SK-N-SH treated with all-trans-retinoic acid at 6 μM for 48 hours (cell line): ENCODE results near the gene ENO2.
A peak's percentile ranks its signal among the peaks of the same experiment; 100 is the strongest.

Experiments
- ATAC-seq: fragments of 200-7000 bp; cut with Tn5 transposase; 3 replicates; pipeline ENCODE4 v1.9.1; 2020; ENCODE audit warnings: mild to moderate bottlenecking, moderate library complexity
- ARNTL ChIP-seq: fragments of 450-650 bp; formaldehyde crosslinking; IDR thresholded peaks from 2 replicates; pipeline ENCODE4 v1.5.0; 2020; ENCODE audit warnings: low read depth, mild to moderate bottlenecking, moderate library complexity, borderline replicate concordance
- BACH2 ChIP-seq: fragments of 250-450 bp; sonication (Bioruptor Pico); IDR thresholded peaks from 2 replicates; pipeline ENCODE4 v1.9.0; 2021; ENCODE audit warnings: mild to moderate bottlenecking, borderline replicate concordance
- CSDC2 ChIP-seq: fragments of 250-450 bp; sonication (Bioruptor Pico); IDR thresholded peaks from 2 replicates; pipeline ENCODE4 v1.5.0; 2020; ENCODE audit warnings: mild to moderate bottlenecking, moderate library complexity
- ESRRG ChIP-seq: fragments of 250-450 bp; sonication (Bioruptor Pico); IDR thresholded peaks from 2 replicates; pipeline ENCODE4 v1.6.1; 2021; ENCODE audit warnings: mild to moderate bottlenecking
- GLIS3 ChIP-seq: fragments of 250-450 bp; sonication (Bioruptor Pico); IDR thresholded peaks from 2 replicates; pipeline ENCODE4 v1.5.0; 2020; ENCODE audit warnings: mild to moderate bottlenecking, moderate library complexity
- PPARA ChIP-seq: fragments of 250-450 bp; sonication (Bioruptor Pico); IDR thresholded peaks from 2 replicates; pipeline ENCODE4 v1.5.0; 2020; ENCODE audit warnings: mild to moderate bottlenecking, borderline replicate concordance
- SNAI2 ChIP-seq: fragments of 250-450 bp; sonication (Bioruptor Pico); IDR thresholded peaks from 2 replicates; pipeline ENCODE4 v1.5.0; 2020; ENCODE audit warnings: mild to moderate bottlenecking, moderate library complexity
- TCF4 ChIP-seq: fragments of 250-450 bp; sonication (Bioruptor Pico); IDR thresholded peaks from 2 replicates; pipeline ENCODE4 v1.8.0; 2021; ENCODE audit warnings: mild to moderate bottlenecking, moderate library complexity, borderline replicate concordance
- ZC3H10 ChIP-seq: fragments of 250-450 bp; sonication (Bioruptor Pico); IDR thresholded peaks from 2 replicates; pipeline ENCODE4 v1.5.1; 2021; ENCODE audit warnings: mild to moderate bottlenecking, moderate library complexity
- ZFP30 ChIP-seq: fragments of 450-650 bp; formaldehyde crosslinking; IDR thresholded peaks from 2 replicates; pipeline ENCODE4 v1.5.0; 2022; ENCODE audit warnings: mild to moderate bottlenecking, moderate library complexity
- ZNF565 ChIP-seq: fragments of 450-650 bp; formaldehyde crosslinking; conservative IDR thresholded peaks from 2 replicates; pipeline ENCODE4 v1.5.0; 2020; ENCODE audit warnings: low read depth, mild to moderate bottlenecking, moderate library complexity
- ZNF70 ChIP-seq: fragments of 450-650 bp; formaldehyde crosslinking; IDR thresholded peaks from 2 replicates; pipeline ENCODE4 v1.5.0; 2020; ENCODE audit warnings: mild to moderate bottlenecking, moderate library complexity
- ZNF8 ChIP-seq: fragments of 450-650 bp; formaldehyde crosslinking; IDR thresholded peaks from 2 replicates; pipeline ENCODE4 v1.5.0; 2020; ENCODE audit warnings: mild to moderate bottlenecking, moderate library complexity
- TF ChIP-seq, protein P1 (sequence below): fragments of 250-450 bp; sonication (Bioruptor Pico); IDR thresholded peaks from 2 replicates; pipeline ENCODE4 v1.5.0; 2020; ENCODE audit warnings: mild to moderate bottlenecking, moderate library complexity
- TF ChIP-seq, protein P2 (sequence below): fragments of 250-450 bp; sonication (Bioruptor Pico); IDR thresholded peaks from 2 replicates; pipeline ENCODE4 v1.8.0; 2020; ENCODE audit warnings: mild to moderate bottlenecking, moderate library complexity, borderline replicate concordance
- TF ChIP-seq, protein P3 (sequence below): fragments of 250-450 bp; sonication (Bioruptor Pico); IDR thresholded peaks from 2 replicates; pipeline ENCODE4 v1.5.1; 2021; ENCODE audit warnings: mild to moderate bottlenecking, moderate library complexity
- TF ChIP-seq, protein P4 (sequence below): fragments of 250-450 bp; sonication (Bioruptor Pico); IDR thresholded peaks from 2 replicates; pipeline ENCODE4 v1.5.1; 2020; ENCODE audit warnings: low read depth, mild to moderate bottlenecking, moderate library complexity
- TF ChIP-seq, protein P5 (sequence below): fragments of 250-450 bp; sonication (Bioruptor Pico); IDR thresholded peaks from 2 replicates; pipeline ENCODE4 v1.8.0; 2021; ENCODE audit warnings: low read depth, mild to moderate bottlenecking, moderate library complexity, borderline replicate concordance

Gene ENO2

DNA sequence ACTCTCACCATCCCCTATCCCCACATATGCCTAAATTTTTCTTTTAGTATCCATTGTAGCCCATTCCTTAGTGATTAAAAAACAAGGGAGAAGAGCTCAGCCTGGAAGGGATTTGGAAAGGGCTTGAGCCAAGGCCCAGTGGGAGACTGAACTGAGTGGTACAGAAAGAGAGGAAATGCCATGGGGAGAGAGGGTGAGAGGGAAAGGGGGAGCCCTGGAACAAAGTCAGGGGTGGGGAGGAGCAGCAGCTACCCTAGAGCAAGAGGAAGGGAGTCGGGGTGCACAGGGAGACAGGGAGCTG, 10.8 kb downstream of the ENO2 start:
- ATAC-seq, result no peak; the same call in 1 of the 3 replicates
- TF ChIP-seq CSDC2 (CRISPR knock-in tag) (no peak), ZC3H10 (CRISPR knock-in tag) (no peak), ESRRG (CRISPR knock-in tag) (no peak), ZNF565 (no peak), ARNTL (CRISPR knock-in tag) (no peak), ZFP30 (no peak), PPARA (CRISPR knock-in tag) (no peak), ZNF8 (CRISPR knock-in tag) (no peak), SNAI2 (CRISPR knock-in tag) (no peak), ZNF70 (CRISPR knock-in tag) (no peak), GLIS3 (no peak), TCF4 (CRISPR knock-in tag) (no peak), BACH2 (CRISPR knock-in tag) (no peak)
- TF ChIP-seq, protein P1, sequence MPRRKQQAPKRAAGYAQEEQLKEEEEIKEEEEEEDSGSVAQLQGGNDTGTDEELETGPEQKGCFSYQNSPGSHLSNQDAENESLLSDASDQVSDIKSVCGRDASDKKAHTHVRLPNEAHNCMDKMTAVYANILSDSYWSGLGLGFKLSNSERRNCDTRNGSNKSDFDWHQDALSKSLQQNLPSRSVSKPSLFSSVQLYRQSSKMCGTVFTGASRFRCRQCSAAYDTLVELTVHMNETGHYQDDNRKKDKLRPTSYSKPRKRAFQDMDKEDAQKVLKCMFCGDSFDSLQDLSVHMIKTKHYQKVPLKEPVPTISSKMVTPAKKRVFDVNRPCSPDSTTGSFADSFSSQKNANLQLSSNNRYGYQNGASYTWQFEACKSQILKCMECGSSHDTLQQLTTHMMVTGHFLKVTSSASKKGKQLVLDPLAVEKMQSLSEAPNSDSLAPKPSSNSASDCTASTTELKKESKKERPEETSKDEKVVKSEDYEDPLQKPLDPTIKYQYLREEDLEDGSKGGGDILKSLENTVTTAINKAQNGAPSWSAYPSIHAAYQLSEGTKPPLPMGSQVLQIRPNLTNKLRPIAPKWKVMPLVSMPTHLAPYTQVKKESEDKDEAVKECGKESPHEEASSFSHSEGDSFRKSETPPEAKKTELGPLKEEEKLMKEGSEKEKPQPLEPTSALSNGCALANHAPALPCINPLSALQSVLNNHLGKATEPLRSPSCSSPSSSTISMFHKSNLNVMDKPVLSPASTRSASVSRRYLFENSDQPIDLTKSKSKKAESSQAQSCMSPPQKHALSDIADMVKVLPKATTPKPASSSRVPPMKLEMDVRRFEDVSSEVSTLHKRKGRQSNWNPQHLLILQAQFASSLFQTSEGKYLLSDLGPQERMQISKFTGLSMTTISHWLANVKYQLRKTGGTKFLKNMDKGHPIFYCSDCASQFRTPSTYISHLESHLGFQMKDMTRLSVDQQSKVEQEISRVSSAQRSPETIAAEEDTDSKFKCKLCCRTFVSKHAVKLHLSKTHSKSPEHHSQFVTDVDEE (CRISPR knock-in tag), result no peak
- TF ChIP-seq, protein P2, sequence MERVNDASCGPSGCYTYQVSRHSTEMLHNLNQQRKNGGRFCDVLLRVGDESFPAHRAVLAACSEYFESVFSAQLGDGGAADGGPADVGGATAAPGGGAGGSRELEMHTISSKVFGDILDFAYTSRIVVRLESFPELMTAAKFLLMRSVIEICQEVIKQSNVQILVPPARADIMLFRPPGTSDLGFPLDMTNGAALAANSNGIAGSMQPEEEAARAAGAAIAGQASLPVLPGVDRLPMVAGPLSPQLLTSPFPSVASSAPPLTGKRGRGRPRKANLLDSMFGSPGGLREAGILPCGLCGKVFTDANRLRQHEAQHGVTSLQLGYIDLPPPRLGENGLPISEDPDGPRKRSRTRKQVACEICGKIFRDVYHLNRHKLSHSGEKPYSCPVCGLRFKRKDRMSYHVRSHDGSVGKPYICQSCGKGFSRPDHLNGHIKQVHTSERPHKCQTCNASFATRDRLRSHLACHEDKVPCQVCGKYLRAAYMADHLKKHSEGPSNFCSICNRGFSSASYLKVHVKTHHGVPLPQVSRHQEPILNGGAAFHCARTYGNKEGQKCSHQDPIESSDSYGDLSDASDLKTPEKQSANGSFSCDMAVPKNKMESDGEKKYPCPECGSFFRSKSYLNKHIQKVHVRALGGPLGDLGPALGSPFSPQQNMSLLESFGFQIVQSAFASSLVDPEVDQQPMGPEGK (CRISPR knock-in tag), result no peak
- TF ChIP-seq, protein P3, sequence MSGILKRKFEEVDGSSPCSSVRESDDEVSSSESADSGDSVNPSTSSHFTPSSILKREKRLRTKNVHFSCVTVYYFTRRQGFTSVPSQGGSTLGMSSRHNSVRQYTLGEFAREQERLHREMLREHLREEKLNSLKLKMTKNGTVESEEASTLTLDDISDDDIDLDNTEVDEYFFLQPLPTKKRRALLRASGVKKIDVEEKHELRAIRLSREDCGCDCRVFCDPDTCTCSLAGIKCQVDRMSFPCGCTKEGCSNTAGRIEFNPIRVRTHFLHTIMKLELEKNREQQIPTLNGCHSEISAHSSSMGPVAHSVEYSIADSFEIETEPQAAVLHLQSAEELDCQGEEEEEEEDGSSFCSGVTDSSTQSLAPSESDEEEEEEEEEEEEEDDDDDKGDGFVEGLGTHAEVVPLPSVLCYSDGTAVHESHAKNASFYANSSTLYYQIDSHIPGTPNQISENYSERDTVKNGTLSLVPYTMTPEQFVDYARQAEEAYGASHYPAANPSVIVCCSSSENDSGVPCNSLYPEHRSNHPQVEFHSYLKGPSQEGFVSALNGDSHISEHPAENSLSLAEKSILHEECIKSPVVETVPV, result no peak
- TF ChIP-seq, protein P4, sequence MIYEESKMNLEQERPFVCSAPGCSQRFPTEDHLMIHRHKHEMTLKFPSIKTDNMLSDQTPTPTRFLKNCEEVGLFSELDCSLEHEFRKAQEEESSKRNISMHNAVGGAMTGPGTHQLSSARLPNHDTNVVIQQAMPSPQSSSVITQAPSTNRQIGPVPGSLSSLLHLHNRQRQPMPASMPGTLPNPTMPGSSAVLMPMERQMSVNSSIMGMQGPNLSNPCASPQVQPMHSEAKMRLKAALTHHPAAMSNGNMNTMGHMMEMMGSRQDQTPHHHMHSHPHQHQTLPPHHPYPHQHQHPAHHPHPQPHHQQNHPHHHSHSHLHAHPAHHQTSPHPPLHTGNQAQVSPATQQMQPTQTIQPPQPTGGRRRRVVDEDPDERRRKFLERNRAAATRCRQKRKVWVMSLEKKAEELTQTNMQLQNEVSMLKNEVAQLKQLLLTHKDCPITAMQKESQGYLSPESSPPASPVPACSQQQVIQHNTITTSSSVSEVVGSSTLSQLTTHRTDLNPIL (CRISPR knock-in tag), result no peak

DNA sequence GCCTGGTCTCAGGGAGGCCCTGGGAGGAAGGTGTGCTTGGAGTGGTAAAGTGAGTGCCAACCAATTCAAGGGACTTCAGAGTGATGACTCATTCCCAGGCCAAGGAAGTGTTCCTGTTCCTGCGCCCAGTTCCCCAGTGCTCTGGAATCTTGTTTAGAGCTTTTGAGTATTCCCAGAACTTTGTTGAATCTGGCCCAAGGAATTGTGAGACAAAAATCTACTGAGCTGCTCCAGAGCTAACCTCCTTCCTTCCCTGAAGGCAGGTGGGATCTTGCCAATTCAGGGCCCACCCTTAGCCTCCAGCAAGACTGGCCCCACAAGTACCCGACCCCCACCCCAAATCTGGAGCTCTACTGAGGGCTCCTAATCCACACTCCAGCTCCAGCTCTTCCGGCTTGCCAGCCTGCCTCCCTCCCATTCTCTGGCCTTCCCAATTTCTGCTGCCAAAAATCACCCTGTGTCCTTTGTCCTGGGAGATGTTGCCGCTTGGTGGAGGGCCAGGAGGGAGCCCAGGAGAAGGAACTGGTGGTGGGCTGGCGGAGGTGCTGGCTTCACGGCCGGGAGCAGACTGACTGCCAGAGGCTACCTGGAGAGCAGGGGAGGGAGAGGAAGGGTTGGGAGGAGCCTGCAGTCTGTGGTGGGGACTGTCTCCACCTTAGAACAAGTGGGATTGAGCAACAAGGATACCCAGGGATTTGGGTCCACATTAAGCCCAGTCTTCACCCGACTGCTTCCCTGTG, 11.3 kb downstream of the ENO2 start:
- peak; percentile 74 for ATAC-seq
- TF ChIP-seq ZNF565 (no peak), ZFP30 (0 out of 2 replicates have a peak, but pooled peaks have one; percentile 38)

DNA sequence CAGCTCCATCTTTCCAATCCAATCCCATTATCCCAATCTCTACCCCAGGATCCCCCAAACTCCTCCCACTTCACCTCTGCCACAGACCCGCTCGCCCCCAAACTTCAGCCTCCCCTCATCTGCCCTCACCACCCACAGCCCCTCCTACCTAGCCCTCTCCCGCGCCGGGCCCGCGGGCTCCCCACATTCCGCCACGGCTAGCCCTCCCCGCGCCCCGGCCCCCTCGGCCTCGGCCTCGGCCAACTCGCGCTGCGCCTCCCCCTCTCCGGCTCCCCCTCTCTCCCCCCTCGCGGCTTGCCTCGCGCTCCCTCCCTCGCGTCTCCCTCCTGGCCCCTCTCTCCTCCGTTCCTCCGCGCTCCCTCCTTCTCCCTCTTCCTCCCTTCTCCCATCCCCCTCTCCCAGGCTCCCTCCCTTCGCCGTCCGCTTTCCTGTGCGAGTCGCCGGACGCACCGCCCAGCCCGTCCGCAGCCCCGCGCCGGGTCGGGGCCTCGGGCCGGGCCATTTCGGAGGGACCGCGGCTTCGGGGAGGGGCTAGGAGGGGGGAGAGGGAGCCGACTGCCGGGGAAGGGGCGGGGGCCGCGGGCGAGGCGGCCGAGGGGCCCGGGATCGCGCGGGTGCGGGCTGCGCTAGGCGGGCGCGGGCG, 13.1 kb downstream of the ENO2 start, which contains the start of gene ATN1:
TSS of gene ATN1 (plus strand) at position 581 of the 643 bp plus-strand sequence. CDS start 6,043 bp downstream, outside the sequence.
- ATAC-seq, result peak; percentile 15
- TF ChIP-seq, protein P5, sequence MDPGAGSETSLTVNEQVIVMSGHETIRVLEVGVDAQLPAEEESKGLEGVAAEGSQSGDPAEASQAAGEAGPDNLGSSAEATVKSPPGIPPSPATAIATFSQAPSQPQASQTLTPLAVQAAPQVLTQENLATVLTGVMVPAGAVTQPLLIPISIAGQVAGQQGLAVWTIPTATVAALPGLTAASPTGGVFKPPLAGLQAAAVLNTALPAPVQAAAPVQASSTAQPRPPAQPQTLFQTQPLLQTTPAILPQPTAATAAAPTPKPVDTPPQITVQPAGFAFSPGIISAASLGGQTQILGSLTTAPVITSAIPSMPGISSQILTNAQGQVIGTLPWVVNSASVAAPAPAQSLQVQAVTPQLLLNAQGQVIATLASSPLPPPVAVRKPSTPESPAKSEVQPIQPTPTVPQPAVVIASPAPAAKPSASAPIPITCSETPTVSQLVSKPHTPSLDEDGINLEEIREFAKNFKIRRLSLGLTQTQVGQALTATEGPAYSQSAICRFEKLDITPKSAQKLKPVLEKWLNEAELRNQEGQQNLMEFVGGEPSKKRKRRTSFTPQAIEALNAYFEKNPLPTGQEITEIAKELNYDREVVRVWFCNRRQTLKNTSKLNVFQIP, result no peak
- TF ChIP-seq, protein P2 (CRISPR knock-in tag), result 0 out of 2 replicates have a peak, but pooled peaks have one; percentile 33
